Peyer's patch (tissue), 4 donors: Measurements from ENCODE around the gene PALM3.

Experiments used
- POLR2A ChIP-seq, 2 donors: fragments of 450-650 bp; IDR thresholded peaks; one replicate each; pipeline ENCODE4 v1.5.1; 2017; ENCODE audit warnings: antibody characterized with exemption in 2 of 2, mild to moderate bottlenecking in 2 of 2, moderate library complexity in 2 of 2
- TF ChIP-seq, protein P1 (sequence below), 6 experiments: fragments of 450-650 bp in 4 of 6; fragments of 200-600 bp in 2 of 6; sonication (generic) in 1 of 6; IDR thresholded peaks; one replicate each; pipeline ENCODE4 v1.5.1; 2017 to 2019; ENCODE audit warnings: antibody characterized with exemption in 6 of 6, mild to moderate bottlenecking in 3 of 6, moderate library complexity in 1 of 6

DNA sequence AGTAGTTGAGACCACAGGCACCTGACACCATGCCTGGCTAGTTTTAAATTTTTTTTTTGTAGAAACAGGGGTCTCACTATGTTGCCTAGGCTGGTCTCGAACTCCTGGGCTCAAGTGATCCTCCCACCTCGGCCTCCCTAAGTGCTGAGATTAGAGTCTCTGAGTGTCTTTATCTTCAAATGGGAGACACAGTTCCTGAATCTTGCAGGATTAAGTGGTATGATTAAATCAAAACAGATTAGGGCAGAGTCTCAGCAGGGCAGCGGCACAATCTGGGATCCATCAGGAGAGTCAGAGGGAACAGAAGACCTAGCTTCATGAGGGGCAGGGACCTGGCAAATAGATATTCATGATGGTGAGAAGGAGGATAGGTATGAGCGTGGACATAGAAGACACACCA is 33.0 kb downstream of the PALM3 start:
- TF ChIP-seq POLR2A (IDR thresholded peaks at IDR 0.05), result no peak
- TF ChIP-seq, protein P1, sequence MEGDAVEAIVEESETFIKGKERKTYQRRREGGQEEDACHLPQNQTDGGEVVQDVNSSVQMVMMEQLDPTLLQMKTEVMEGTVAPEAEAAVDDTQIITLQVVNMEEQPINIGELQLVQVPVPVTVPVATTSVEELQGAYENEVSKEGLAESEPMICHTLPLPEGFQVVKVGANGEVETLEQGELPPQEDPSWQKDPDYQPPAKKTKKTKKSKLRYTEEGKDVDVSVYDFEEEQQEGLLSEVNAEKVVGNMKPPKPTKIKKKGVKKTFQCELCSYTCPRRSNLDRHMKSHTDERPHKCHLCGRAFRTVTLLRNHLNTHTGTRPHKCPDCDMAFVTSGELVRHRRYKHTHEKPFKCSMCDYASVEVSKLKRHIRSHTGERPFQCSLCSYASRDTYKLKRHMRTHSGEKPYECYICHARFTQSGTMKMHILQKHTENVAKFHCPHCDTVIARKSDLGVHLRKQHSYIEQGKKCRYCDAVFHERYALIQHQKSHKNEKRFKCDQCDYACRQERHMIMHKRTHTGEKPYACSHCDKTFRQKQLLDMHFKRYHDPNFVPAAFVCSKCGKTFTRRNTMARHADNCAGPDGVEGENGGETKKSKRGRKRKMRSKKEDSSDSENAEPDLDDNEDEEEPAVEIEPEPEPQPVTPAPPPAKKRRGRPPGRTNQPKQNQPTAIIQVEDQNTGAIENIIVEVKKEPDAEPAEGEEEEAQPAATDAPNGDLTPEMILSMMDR (IDR thresholded peaks at IDR 0.05), result no peak
